GM19238 (cell line): ENCODE data around the gene LAMTOR2.

Source experiments
- DNase-seq: peaks from one replicate; pipeline ENCODE4 v3.0.0; 2011; ENCODE audit warnings: low spot score; ENCODE audit not compliant: insufficient read length

Gene LAMTOR2

DNA sequence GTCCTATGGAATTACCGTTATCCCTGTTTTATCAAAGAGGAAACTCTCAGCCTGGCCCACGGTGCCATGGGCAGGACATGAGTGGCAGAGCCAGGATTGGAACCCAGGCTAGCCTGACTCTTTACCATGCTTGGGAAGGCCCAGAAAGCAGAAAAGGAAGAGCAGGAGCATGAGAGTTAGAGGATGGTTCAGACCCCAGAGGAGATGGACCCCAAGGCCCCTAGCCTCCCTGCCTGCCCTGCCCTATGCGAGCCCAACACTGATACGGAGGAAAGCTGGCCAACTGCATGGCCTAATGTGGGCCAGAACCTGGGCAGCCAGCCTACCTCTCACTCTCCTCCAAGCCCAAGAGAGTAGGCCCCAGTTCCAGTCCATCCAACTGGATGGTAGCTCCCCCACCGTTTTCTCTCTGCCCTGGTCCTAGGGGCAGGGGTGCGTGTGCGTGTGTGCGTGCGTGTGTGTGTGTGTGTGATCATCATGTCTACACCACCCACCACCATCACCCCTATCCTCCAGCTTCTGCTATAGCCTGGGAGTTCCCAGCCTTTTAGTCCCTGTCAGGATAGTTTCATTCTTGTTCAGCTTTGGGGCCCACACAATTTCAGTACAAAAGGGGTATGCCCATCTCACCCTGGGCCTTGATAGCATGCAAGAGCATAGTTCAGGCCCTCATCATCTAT, 43.1 kb downstream of the LAMTOR2 start:
- DNase-seq = no peak

DNA sequence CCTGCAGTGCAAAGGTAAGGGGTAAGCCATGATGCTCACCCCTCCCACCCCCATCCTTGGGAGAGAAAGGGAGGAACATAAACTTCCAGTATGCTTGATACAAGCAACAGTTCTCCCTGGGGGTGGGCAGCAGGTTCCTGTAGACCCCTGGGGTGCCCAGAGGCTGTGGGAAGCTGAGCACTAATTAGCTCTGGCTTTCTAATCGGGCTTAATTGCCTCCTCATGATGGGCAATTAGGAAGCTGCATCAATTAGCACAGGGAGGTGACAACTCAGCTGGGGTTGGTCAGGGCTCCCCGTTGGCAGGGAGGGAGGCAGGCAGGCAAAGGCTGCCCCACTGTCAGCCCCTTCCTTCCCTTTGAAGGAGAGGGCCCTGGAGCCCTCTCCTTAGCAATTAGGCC, 44.2 kb downstream of the LAMTOR2 start:
- DNase-seq = no peak

DNA sequence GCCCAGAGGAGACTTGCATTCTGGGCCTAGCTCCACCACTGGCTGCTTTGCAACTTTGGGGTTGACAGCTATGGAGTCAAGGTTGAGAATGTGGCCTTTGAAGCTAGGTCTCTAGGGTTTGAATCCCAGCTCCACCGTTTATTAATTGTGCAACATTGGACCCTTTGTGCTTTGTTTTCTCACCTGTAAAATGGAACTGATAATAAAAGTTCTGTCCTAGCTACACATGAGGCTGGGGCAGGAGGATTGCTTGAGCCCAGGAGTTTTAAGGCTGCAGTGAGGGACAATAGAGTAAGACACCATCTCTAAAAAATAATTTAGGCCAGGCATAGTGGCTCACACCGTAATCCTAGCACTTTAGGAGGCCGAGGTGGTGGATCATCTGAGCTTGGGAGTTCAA, 44.7 kb downstream of the LAMTOR2 start:
- DNase-seq = no peak

DNA sequence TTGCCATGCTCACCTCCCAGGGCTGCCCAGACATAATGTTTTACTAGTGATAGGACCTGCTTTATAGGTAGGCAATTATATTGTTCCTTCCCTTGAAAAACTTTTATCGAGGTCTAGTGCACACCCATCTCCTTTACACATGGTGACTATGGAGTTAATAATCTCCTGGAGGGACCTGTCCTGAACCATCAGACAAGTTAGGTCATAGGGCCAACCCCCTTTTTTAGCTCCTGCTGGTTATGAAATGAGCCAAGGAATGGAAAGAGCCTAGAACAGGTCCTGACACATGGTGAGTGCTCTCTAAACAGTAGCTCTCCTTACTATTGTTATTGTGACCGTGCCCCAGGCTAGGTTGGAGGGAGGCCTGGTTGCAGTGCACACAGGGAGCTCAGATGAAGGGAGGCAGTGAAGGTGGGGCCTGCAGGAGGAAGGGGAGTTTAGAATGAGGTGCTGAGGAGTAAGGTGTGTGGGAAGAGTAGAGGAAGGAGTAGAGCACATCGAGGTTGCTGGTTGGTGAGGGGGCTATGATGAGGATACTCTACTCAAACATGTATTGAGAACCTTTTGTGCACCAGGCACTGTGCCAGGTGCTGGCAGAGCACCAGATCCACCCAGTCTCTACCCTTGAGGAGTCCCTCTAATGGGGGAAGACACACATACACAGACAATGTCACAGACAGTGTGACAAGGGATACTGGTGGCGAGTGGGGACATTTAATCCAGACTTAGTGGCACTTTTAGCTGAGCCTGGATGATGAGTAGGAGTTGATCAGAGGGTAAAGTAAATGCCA, 45.8 kb downstream of the LAMTOR2 start:
- DNase-seq = no peak

DNA sequence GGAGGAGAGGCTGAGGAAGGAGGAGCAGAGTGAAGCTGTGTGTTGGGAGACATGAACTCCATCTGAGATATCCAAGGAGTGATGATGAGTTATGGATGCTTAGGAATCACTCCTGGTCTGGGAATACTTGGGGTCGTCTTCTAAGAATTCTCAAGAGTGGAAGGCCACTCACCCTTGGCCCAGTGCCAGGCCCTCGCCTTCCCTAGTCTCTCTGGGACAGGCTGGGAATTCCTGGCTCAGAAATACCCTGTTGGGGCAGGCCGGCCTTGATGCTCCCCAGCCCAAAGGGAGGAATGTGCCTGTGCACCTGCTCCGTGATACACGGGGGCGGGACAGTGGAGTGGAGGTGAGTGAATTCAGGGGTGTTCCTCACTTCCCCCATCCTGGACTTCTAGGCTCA, 47.3 kb downstream of the LAMTOR2 start:
- no peak for DNase-seq

DNA sequence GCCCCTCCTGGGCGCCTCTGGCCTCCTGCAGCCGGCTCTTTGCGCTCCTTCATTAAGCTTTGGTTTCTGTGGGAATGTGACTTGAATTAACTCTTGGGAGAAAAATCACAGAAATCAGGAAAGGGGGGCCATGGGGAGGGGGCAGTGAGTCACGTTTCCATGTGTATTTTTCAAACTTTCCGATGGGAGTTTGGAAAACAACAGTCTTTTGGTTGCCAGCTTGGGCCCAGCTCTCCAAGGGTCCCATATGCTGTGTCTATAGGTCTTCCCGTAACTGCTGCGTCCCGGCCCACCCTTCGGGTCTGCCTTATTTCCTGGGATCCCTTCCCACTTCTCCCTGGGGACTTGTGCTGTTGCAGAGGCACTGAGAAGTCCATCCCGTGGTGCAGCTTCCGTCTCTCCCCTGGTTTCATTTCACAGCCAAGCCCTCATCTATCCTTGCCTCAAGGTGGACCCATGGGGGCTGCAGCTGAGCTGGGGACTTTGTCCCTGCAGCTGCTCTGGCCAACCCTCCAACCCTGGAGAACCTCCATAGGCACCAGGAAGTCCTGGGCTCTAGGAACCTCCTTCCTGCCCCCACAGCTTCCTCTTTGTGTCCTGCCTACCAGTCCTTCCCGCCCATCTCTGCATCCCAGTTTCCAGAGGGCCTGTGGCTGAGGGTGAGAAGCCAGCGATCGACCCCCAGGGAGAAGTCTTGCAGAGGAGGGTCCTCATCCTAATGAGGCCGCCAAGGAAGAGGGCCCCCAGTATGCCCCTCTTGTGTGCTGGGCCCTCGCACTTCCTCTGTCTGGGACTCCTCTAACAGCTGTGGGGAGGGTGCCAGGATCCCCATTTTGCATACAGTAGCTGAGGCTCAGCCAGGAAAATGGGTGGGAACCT, 48.3 kb downstream of the LAMTOR2 start:
- DNase-seq = no peak

DNA sequence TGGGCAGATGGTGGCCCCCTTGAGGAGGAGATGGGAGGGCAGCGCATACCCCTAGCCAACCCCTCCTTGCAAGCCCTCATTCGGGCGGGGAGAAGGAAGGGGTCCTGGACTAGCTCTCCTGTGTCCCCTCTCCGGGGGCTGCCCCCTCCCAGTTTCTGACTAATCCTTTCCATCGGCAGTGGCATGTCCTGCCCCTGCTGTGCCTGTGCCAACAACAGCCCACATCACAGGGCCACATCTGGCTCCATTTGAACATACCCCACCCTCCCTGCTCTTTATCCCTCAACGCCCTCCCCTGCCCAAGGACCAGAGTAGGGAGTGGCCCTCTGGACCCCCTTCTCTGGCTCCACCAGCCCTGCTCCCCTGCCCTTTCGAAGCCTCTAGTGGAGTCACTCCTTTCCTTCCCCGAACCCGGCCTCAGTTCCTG, 49.0 kb downstream of the LAMTOR2 start:
- DNase-seq = no peak

DNA sequence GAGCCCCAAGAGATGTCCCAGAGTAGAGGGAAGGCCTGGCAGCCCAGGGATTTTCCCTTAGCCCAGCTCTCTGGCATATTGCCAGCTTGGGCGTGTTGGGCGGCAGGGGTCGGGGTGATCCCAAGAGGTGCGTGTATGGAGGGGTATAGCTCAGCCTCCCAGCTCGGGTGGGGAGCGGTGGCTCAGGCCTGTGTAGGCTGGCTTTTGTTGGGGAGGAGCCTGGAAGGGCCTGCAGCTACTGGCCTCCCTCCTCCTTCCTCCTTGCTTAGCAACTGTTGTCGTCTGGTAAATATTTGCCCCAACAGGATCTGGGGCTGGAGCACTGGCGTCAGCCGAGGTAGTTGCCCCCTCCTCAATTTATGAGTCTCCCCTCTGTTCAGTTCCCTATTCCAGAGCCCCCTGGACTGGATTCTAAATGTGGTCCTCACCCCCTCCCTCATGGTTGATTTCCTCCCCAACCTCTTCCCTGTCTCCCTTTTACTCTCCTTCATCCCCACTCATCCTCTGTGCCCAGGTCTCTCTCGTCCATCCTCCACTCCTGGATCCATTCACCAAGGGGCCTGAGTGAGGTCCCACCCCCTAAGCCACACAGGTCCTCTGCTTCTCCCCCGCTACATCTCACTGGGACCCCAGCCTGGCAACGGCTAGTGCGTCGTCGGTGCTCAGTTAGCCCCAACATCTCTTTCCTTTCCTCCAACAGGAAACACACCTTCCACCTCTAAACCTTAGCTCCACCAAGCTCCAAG, 49.7 kb downstream of the LAMTOR2 start:
- DNase-seq = no peak

DNA sequence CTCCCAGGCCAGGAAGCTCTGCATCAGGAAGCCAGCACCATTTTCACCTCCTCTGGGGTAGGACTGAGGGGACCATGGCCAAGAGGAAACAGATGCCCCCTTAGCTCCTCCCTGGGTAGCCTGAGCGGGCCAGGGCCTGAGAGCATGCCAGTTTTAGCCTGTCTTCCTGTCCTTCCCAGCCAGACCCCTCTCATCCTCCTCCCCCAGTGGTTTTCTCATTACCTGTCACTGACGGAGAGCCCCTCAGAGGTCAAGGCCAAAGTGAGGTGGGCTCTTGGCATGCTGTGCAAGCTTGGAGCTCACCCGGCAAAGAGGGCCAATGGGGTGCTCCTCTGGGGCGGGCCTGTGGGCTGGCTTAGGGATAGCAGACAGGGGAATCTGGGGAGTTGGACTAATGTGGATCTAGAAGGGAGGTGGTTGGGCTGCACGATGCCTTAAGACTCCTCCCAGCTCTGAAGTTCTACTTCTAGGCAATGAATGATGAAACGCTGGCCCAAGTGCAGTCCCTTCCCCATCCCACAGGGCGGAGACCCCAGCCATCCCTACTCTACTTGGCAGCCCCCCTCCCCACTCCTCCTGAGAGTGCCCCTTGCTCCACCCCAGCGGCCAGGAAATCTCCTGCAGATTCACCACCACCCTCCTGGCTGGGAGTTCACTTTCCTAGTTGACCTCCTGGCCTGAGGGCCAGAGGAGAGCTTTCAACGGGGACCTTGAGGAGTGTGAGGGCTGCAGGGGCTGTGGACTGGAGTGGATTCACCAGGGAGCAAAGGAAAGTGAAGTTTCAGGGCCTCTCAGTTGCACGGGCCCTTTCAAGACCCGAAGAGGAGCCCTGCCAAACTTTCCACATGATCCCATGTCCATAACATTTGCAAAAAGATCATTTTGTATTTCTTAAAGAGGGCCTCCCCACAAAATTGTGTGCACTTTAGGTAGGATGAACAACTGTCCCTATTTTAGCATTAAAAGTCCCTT, 50.6 kb downstream of the LAMTOR2 start:
- DNase-seq = no peak

DNA sequence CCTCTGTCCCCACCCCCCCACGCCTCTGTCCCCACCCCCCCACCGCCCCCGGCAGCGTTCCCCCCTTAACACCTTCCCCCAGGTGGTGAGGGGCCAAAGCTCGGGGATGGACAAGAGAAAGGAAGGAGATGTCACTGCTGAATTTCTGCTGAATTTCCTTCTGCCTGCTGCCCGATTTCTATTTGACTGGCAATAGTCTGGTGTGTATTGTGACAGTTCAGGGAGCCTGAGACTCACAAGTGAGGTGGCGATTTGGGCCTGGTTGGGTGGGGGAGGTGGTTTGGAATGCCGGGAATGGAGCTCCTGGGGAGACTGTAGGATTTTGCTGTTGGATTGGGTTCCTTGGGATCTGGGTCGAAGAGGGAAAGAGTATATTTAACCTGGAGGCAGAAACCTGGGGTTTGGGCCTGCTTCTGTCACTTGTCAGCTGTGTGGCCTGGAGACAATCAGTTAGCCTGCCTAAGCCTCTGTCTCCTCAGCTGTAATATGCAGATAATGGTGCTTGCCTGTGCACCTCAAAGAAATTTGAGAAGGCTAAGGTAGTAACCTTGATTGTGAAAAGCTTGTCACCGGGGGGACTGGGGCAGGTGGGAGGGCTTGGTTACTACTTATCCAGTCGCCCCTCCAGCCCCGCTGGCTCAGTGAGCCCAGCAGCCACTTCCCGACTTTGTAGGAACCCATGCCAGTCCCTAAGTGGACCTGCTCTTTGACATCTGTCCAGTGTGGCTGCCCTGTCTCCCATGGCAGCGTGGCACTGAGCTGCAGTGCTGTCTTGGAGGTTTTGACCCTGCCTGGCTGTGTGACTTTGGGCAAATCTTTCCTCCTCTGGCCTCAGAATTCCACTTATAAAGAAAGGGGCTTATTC, 52.3 kb downstream of the LAMTOR2 start:
- no peak for DNase-seq

DNA sequence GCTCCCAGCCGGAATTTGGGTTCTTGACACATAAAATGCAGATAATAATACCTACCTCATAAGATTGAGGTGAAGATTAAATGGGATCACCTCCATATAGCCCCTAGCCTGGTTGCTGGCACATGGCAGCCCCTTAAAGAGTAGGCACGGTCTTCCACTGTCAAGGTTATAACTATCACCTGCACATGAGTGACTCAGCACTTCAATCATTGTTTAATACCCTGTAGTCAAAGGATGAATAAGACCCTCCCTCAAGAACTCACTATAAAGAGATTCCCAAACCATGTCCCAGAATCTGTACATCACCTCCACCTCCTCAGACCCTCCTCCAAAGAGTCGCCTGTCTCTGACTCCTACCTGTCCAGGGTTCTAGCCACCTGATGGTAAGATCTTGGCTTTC, 53.5 kb downstream of the LAMTOR2 start:
- no peak for DNase-seq
